Activated T-cell treated with anti-CD3 and anti-CD28 coated beads, Interleukin-2, amount 50 U/mL, for 48 hours (primary cell): Measurements from ENCODE around the gene NECTIN1.

ENCODE experiments used
- DNase-seq, 2 experiments: peaks; one replicate each; pipeline ENCODE4 v3.0.0-alpha.2; 2020

NECTIN1 gene

DNA sequence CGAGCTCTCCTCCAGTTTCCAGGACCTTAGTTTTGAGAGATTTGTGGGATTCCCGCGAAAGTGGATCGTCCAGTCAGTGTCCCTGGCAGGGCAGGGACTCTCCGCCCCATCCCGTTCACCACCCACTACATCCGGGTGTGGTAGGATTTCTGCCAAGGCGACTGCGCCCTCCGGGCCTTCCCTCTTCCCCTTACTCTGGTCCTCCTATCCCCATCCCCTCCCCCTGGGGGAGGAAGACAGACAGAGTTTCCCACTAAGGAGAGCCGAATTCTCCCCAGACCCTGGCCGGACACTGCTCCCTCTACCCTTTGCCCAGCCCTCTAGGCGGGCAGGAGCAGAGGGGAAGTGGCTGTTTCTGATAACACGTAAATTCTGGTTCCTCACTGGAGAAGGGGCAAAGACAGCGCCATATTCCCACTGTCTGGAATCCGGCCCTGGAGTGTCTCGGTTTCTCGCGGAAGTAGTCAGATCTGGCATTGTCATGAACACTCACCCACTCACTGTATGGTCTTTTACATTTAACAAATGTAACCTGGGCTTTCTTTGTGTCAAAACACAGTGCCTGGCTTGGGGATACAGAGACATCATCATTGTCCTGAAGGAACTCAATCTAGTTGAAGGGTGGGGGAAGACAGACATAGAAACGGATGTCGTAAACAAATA is 1.1 kb upstream of the NECTIN1 start:
- no peak for DNase-seq

DNA sequence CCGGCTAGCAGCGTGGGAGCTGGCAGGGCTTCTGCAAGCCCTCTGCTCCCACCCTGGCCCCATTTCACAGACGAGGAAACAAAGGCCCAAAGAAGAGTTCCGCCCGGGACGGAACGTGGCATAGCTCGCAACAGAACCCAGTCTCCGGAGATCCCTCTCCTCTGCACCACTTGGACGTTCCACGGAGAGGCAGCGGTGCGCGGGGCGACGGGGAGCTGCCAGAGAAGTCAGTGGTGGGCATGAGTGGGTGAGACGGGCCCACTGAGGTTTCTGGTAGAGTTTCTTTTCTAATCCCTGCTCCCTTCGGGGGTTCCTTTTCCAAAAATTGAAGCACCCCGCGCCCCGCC is 554 bp upstream of the NECTIN1 start:
- DNase-seq: no peak

DNA sequence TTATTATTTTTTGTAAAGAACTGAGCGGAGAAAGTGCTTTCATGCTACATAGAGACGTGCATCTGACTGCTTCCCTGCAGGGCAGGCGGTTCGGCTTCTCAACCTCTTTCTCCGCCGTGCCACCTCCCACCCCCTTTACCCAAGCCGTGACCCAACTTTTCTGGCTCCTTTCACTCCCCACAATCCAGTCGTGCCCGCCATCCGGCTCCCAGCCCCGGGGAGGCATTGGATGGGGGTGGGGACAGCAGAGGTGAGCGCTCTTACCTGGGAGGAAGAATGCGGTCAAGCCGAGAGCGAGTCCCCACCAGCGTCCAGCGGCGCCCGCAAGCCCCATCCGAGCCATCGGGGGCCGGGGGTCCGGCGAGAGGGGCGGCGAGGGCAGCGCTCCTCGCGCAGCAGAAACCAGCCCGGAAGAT is 781 bp downstream of the NECTIN1 start:
- DNase-seq: peak; percentile 32 to 42

DNA sequence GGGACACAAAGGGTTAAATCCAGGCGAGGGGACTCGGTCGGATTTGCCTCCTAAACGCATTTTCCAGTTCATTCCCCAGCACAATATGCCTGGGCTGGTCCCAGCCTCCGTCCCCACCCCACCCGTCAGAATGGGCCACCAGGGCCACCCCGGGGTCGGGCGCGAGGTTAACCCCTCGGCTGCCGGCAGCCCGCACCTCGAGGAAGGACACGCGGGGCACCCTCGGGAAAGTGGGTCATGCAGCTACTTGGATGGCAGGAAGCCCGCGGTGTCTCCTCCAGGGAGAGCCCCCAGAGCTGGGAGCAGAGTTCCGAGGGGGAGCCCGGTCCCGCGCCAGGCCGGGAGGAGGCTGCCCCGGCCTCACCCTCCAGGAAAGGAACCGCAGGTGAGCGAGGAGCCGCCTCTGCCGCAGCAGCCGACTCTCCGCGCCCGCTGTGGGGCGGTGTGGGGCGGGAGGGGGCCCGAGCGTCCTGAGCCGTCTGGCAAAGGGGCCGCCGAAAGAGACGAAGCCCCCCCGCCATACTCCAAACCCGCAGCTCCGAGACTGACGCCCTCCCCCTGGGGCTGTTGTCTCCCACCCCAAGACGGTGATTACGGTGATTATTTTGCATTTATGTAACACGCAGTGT is 1.4 kb downstream of the NECTIN1 start:
- DNase-seq: peak in 1 of 2 experiments; percentile 37

DNA sequence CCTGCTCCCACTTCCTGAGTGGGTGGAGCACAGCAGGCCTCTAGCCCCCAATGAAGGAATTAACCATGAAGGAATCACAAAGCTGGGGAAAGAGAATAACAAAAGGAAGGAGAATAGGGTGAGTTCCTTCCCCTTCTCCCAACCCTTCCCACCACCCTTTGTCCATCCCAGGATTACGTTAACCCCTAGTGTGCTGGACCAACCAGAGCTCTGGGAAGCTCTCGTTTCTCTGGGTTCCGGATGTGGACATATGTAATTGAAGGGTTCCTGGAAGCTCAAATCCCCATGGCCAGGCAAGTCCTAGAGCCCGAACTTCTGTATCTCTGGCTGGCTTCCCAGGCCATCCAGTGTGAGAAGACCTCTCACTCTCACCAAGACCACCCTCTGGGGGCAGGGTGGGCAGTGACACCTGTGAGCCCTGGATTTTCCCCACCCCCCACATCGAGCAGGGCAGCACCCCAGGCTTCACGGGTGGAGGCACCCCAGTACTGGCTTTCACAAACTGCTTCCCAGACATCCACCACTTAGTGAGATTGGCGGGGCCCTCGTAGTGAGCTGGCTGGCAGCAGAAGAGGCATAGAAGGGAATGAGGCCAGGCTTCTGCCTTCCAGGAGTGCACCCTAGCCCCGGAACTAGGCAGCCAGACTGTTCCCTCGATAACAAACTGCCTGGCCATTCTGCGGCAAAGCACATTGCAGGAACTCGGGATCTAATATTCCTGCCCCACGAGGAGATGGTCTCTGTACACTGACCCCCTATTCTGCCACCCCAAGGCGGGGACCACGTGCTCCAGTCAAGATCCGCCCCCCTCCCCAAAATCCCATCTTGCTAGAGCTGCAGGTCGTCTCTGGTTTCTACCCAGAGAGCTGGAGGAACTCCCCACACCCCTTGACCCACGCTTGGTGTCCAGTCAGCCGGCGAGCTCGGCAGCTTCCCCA is 2.1 kb downstream of the NECTIN1 start:
- DNase-seq: no peak

DNA sequence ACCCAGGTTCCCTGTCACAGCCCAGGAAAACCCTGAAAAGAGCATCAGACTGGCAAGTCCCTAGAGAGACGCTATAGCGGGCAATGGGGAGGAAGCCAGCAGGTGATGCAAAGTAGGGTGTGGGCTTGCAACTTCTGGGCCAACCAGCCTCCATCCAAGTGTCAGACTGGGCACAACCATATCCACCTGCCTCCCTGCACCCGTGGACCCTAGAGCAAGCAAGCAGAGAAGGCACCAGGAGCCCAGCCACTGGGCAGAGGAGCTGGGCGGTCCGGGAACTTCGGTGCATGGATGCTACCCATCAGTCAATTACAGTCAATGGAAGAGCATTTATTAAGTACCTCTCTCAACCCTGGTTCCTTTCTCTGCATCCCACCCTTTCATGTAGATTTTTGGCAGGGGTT is 2.8 kb downstream of the NECTIN1 start:
- DNase-seq: no peak

DNA sequence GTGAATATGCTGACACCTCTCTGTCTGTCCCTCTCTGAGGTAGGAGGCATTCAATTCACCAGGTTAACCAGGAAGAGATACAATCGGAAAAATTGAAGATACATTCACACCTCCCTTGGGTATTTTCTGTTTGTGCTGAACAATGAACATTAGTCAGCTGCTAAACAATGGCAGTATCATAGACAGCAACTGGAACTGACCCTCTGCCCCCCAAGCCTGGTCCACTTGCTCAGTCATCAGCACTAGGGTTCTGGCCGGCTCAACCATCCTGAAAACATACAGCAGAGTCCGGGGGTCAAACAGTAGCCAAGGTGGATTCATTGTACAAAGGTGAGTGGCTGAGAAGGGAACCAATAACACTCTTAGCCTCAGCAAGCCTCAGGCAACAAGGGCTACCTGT is 4.0 kb downstream of the NECTIN1 start:
- no peak for DNase-seq

DNA sequence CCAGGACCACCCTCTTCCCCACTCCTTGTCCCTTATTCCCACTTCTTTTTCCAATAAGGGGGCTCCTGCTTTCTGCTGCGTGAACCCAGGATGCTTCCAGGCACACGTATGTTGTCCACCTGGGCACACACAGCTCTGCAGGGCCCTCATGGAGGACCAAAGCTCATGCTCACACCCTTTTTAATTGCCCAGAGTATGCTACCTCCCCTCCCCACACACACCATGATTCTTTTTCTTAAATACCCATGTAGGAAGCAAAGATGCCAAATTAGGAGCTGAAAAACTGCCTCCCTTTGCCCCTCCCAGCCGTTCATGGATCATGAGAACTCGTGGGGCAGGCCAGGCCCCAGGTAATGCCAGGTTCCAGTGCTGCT is 5.1 kb downstream of the NECTIN1 start:
- no peak for DNase-seq

DNA sequence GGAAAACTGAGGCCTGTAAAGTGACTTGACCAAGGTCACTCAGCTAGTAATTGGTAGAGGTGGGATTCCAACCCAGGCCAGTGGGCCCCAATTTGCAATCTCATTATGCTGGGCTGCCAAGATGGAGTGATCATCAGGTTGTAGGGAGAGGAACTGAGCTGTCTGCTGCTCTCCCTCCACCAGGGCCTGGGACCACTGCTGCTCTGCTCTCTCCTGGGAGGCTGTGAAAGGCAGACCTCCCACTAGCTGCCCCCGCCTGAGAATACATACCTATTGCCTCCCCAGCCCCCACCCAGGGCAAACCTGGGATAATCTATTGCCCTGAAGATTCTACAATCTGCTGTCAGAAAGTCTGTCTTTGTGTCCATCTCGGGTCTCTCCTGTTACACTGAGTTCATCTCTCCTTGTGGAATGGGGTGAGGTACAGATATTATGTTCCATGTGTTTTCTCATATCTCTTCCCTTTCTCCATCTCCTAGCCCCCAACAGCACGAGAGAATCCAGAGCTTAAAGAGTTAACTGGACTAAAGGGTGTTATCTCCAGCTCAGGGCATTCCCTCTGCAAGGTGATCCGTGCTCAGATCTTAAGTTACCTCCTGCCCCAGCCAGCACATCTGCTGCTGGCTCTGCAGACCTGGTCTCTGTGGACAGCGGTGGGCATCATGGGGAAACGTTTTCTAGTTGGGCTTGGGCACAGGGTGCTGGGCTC is 5.6 kb downstream of the NECTIN1 start:
- DNase-seq: no peak

DNA sequence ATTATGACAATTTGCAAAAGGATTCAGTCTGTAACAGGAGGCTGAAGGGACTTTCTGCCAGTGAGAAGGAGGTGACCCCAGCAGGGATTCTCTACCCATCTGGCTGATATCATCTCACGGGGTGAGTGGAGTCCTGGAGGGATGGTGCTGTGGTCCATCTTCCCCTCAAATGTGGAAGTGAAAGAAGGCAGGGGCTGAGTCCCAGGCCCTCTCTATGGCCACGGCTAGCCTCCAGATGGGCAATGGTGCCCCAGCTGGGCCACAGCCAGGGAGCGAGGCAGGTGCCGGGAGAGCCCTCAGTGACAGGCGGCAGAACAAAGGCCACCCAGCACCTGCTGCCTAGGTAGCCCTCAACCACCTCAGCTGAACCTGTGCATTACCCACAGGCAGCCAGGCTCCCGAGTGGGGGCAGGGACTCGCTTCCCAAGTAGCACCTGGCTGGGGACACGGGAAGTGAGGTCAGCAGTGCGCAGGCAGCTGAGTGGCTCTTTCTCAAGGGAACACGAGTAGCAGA is 6.7 kb downstream of the NECTIN1 start:
- DNase-seq: no peak

DNA sequence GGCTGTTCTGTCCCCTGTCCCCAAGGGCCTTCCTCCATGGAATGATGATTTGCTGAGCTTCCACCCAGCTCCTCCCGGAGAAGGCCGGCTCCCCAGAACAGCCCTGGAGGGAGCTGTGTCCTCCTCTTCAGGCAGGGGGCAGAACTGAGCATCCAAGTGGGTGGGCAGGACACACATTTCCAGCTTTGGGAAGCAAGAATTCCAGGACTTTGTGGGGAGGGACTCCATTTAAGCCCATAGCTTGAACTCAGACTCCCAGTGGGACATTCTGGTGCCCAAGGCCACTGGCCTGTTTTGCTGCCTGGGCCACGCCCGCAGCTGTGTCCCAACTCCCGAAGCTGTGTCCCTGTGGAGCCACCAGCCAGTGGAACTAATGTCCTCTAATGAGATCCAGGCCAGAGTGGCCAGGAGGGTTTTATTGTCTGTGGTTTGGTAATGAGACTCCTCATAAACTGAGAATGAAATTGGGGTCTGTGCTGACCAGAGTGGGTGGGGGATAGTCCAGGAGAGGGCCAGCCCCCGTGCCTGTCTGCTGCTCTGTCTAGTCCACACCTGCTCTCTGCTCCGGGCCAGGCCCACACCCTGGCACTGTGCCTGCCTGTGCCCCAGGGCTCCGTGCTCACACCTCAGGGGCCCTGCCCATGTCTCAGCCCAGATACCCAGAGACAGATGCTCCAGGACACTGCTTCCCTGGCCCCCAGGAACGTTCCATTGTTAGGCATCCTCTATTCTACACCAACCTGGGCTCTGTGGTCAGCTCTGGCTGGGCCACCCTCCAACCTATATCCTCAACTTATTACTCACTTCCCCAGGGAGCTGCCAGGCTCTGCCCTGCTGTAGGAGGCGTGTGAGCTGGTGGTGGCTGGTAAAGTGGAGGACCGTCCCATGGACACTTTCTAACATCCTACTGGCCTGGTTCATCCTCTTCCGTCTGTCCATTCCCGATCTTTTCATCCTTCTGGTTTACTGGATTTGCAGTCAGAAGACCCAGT is 7.6 kb downstream of the NECTIN1 start:
- no peak for DNase-seq

DNA sequence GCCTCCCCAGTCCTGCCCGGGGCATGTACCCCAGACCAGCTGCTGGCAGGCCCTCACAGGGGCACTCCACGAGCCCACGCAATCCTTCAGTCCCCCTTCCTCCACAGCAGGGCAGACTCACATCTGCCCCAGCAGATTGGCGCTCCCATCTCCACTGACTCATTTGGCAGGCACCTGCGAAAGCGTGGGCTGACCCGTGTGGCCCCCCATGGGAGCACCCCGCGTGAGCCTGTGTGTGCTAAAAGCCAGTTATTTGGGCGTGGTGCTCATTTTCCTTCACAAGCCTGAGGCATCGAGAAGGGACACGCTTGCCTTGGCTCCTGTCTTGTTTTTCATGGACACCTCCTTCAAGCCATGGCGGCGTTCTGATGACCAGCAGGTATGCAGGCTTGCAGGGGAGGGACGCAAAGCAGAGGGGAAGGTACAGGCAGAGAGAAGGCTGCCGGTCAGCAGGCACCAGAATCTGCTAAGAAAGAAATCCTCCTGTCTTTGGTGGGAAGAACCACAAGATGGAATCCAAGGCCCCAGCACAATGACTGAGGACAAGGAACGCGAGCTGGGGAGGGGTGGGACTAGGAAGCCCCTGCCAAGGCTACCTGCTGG is 8.6 kb downstream of the NECTIN1 start:
- no peak for DNase-seq

DNA sequence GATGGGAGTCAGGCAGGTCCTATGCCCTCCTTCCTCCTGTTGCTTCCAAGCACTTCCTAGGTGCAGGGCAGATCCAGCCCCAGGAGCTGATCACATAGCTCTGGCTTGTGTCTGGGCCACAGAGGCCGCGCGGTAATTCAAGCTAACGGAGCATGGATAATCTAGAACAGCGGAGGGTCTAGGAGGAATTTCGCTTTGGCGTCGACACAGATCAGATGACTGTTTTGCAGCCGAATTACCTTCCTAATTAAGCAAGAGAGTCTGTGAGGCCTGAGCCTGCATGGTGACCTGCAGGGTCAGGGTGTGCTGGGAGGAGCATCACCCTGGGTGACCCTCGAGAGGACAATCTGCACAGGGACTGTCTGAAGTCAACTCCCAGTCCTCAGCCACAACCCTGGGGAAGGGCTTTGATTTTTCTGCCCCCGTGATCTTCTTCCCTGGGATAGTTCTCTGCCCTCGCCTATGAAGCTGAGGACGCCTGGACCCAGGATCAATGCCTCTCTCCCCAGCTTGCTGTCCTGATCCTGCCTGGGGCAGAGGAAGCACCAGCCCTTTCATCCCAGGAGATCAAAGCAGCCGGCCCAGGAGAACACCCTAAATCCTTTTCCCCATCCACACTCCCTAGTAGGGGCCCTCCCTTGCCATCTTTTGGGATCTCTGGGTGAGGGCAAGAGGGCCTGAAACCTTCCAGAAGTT is 11.0 kb downstream of the NECTIN1 start:
- DNase-seq: no peak

DNA sequence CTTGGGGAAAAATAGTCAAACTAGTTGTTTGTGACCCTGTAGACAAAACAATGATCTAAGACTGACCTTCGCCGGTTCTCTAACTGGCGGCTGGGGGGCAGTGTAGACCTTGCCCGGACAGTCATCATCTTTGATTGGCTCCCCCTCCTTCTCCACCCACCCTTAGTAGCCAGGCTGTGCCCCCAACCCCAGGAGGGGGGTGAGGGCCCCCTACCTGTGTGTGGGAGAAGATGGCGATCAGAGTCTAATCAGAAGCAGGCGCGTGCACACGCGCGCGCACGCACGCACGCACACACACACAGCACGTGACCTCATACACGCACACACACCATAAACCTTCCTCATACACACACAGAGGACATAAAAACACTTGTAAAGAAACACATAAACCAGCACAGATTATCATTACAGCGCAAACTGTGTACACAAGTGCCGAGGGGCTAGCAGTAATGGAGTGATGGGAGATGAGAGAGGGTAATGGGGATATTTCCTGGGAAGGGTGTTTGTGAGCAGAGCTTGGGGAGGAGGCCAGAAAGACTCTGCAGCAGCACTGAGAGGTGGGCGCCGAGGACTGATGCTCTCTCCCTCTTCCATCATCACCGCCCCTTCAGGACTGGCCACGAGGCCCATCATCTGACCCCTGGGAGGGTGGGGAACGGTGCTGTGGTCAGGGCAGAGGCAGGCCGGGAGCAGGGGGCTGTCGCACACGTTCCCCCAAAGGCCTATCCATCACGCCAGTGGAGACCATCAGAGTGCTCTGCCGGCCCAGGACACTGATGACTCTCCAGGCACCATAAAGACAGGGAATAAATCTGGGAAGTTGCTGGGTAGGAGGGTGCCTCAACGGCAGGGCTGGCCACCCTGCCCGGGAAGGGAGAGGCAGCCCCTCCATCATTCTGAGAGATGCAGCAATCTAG is 12.2 kb downstream of the NECTIN1 start:
- no peak for DNase-seq

DNA sequence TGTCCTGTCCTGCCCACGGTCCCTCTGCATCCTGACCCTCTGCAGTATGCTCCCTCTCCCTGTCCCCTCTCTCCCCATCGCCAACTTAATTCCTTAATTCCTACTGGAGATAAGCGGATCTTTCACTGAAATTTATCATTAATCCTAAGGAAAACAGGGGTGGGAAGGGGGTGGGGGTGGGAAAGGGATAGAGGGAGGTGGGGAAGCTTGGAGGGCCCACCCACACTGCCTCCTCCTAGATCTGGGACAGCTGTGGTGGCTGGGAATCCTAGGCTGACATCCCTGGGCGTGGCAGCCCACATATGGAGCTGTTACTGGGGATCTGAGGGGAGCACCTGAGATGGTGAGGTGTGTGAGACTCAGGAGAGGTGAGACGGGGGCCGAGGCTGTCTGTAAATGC is 14.4 kb downstream of the NECTIN1 start:
- DNase-seq: no peak

DNA sequence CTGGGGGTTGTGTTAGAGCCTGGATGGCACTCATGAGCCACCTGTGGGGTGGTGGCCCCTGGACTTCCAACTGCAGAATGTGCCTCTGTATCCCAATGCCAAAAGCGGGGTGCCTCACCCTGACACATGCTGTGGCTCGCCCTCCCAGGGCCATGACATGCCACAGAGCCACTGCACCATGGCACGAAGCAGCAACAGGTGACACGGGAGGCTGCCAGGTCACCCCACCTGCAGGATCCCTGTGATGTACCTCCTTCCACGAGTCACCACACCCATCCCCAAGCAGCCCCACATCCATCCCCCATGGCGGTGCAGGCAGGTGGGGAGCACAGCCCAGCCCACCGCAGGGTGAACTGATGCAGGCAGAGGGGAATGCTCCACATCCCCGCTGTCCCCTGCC is 14.8 kb downstream of the NECTIN1 start:
- no peak for DNase-seq

DNA sequence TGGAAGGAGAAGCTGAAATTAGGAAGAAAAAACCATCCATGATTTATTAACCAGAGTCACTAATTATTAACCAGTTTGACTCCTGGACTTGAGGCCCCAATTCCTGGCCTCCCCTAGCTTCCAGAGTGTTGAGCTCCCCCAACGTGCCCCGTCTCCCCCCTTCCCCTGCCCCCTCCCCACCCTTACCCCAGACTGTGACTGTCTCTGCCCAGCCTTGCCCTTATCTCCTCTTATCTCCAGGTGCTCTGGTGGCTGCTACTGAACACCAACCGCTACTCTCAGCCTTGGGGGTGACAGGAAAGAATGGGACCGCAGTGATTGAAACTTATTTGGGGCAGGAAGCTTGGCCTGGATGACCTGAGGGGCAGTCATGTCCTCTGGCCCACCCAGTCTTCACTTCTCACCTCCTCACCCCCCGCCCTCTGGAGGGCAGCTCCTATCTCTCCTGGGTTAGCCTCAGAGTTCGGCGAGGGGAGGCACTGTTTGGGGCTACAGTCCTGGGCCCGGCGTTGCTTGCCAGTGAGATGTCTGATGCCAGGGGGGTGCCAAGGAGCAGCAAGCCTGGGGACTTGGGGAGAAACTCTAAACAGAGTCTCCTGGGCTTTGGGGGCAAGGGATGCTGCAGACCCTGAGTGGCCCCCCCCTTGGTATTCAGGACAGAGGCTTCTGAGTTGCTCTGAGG is 15.5 kb downstream of the NECTIN1 start:
- DNase-seq: no peak

DNA sequence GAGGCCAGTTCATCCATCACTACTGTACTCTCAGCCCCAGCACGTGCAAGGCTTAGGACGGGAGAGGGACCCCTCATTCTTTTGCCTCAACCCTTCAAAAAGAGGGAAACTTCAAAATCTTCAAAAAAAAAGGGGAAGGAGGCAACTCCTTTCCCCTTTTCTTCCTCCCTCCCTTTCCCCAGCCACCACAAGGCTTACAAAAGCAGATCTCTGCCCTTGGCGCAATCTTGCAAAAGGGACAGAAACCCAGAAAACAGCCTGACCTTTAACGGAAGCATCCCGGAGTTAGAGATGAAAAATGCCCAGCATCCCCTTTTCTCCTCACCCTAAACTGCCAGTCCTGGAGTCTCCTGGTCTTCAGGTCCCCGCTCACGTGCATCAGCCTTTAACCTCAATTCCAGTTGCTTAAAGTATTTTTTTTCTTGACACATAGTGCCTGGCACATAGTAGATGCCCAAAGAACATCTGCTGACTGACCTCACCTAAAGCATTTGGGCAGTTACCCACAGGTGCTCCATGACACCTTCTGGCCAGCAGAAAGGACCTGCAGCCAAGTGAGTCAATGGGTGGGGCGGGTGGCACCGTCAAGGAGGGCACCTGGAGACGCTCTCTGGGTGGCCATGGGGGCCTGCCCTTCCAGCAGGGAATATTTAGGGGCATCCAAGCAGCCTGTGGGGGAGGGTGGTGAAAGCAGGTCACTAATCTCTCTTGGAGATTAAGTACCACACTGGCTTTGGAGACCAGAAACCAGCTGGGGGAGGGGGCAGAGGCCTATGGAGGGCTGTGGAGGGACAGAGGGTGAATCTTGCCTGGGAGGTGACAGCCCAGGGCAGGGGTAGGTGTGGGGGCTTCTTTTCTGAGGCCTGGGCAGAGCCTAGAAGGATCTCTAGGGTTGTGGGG is 16.3 kb downstream of the NECTIN1 start:
- no peak for DNase-seq
